Measurements from ENCODE around the gene SKOR1.

- no peak for TF ChIP-seq USF1 (IDR thresholded peaks at IDR 0.05; ENCODE audit: borderline replicate concordance, extremely low read length, insufficient read depth, low read depth, low read length)
- TF ChIP-seq CHD2 (IDR thresholded peaks at IDR 0.05; ENCODE audit: borderline replicate concordance, low read depth, low read length) = no peak
- no peak for TF ChIP-seq JUND (IDR thresholded peaks at IDR 0.05; ENCODE audit: low read depth, low read length)
- TF ChIP-seq CTCF (IDR thresholded peaks at IDR 0.05 in 2 of 3, conservative IDR thresholded peaks at IDR 0.05 in 1 of 3; ENCODE audit: control insufficient read depth in 2 of 3, extremely low read depth in 1 of 3, insufficient read depth in 1 of 3, low read depth in 3 of 3, low read length in 3 of 3) = no peak
- no peak for TF ChIP-seq ATF7 (IDR thresholded peaks at IDR 0.05; ENCODE audit: low read depth)
- no peak for TF ChIP-seq SMC3 (IDR thresholded peaks at IDR 0.05; ENCODE audit: borderline replicate concordance, low read length)
- no peak for TF ChIP-seq EP300 (IDR thresholded peaks at IDR 0.05; ENCODE audit: borderline replicate concordance in 1 of 2, control insufficient read depth in 1 of 2, low read depth in 2 of 2, low read length in 2 of 2)
- no peak for TF ChIP-seq RAD21 (IDR thresholded peaks at IDR 0.05; ENCODE audit: insufficient read depth, low read depth, low read length)
- no peak for TF ChIP-seq POLR2AphosphoS5 (IDR thresholded peaks at IDR 0.05; ENCODE audit: low read length)
- no peak for TF ChIP-seq HDGF (IDR thresholded peaks at IDR 0.05)
- TF ChIP-seq SP1 (IDR thresholded peaks at IDR 0.05; ENCODE audit: low read depth, low read length) = no peak
- no peak for TF ChIP-seq NFYB (IDR thresholded peaks at IDR 0.05; ENCODE audit: insufficient read depth, low read depth, low read length)
Measured at GRCh38 chr15:67806536-67806935, 18.8 kb upstream of the SKOR1 start.

Measured in GM12878 (cell line).